HFFc6 (cell line): ENCODE measurements around the gene HLA-DMA. TPM values are rescaled to one million over a fixed set of nuclear protein-coding genes. Genes with fewer than 3 reads are reported as not detected.

Experiments
- DNase-seq: peaks from one replicate; pipeline ENCODE4 v3.0.0-alpha.2; 2018
- H3K27ac Mint-ChIP-seq: 2 replicates; pipeline ENCODE4 v1.8.0; 2020; ENCODE audit warnings: mild to moderate bottlenecking, mixed read lengths
- H3K27me3 Mint-ChIP-seq: 2 replicates; pipeline ENCODE4 v1.8.0; 2021; ENCODE audit warnings: mild to moderate bottlenecking, moderate library complexity, mixed read lengths; ENCODE audit not compliant: insufficient read depth
- H3K36me3 Mint-ChIP-seq: 2 replicates; pipeline ENCODE4 v1.8.0; 2021; ENCODE audit warnings: low read depth, mixed read lengths
- H3K4me1 Mint-ChIP-seq: 2 replicates; pipeline ENCODE4 v1.8.0; 2020; ENCODE audit warnings: low read depth, mixed read lengths
- H3K4me3 Mint-ChIP-seq: 2 replicates; pipeline ENCODE4 v1.8.0; 2020; ENCODE audit warnings: mild to moderate bottlenecking, moderate library complexity, mixed read lengths
- H3K9me3 Mint-ChIP-seq: 2 replicates; pipeline ENCODE4 v1.8.0; 2020; ENCODE audit warnings: mild to moderate bottlenecking, mixed read lengths
- CTCF ChIP-seq: fragments of 200-600 bp; sonication (generic); IDR thresholded peaks from 2 replicates; pipeline ENCODE4 v1.5.0; 2021; ENCODE audit warnings: antibody characterized with exemption, mild to moderate bottlenecking
- total RNA-seq, 6 experiments: library from RNA; stranded (reverse); fragmentation: NEBNext Ultra II Directional; extraction: Animal tissue kit (Norgen Biotek cat#: 25700); gene quantifications; 2 replicates in 1 of 6; 3 replicates in 5 of 6; pipeline ENCODE4 v1.2.3, GENCODE V29; 2021

Gene HLA-DMA
- total RNA-seq, 6 experiments from 2014 or later = 2.0 to 3.1 (median 2.2) TPM

DNA sequence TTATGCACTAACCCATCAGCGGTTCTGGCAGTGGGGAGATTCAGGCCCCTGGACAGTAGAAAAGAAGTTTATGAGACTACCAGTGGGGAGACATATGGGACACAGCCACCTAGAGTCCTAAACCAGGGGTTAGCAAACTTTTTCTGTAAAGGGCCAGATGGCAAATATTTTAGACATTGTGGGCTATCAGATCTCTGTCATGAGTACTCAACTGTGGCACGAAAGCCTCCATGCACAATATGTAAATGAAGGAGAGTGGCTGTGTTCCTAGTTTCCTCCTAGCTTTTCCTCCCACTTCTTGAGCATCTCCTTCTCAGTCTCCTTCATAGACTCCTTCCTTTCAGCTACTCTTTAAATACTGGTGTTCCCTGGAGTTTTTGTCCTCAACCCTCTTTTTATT is 3.3 kb upstream of the HLA-DMA start:
- Mint-ChIP-seq H3K36me3 (no peaks in the 10 kb centered on the region), H3K4me1 (peaks cover 18% of the 10 kb centered on the region), H3K27ac (no peak overlapping the region), H3K9me3 (no peaks in the 10 kb centered on the region), H3K4me3 (no peak overlapping the region), H3K27me3 (peaks cover 3% of the 10 kb centered on the region)
- DNase-seq = no peak
- TF ChIP-seq CTCF = no peak

DNA sequence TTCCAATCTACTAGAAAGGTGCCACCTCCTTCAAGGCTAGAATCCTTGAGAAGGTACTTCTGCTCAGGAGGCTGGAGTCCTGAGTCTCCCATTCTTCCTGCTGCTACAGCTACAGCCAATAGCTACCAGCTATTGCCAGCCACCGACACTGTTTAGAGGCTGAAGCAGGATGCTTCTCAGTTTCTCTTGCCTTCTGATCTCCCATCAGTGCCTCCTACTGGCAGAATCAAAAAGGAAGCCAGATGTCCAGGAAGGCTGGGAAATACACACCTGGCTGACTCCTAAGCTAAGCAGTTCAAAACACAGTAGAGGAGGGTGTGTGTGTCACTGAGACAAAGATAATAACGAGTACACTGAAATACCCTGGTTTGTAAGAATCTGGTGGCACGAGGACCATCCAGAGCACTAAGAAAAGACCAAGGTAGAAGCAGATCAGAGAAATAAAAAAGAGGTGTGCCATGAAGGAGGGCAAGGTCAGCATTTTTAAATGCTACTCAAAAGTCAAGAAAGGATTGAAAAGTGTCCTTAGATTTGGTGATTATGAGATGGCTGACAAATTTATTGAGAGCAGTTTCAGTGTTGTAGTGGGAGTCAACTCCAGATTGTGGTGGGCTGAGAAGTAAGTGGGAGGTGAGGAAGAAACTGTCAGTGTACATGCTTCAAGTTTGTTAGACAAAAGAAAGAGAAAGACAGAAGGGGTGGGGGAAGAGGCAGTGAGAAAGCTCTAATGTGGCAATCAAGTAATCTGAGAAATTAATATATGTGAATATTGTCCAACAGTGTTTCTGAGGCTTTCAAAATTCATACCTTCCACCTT is 2.3 kb upstream of the HLA-DMA start:
- Mint-ChIP-seq H3K9me3 (no peaks in the 10 kb centered on the region), H3K36me3 (no peaks in the 10 kb centered on the region), H3K27me3 (peaks cover 3% of the 10 kb centered on the region), H3K4me3 (no peak overlapping the region), H3K27ac (no peak overlapping the region), H3K4me1 (peaks cover 18% of the 10 kb centered on the region)
- peak; percentile 66 for TF ChIP-seq CTCF
- no peak for DNase-seq

- H3K27me3 Mint-ChIP-seq = peaks cover 5% of the 10 kb centered on the region
Observed at GRCh38 chr6:32954267-32954666, 1.4 kb upstream of the HLA-DMA start.

GRCh38 chr6:32953775-32954174 is 878 bp upstream of the HLA-DMA start:
- Mint-ChIP-seq H3K4me3 (no peak overlapping the region), H3K9me3 (no peaks in the 10 kb centered on the region), H3K36me3 (no peaks in the 10 kb centered on the region), H3K4me1 (peaks cover 18% of the 10 kb centered on the region), H3K27me3 (peaks cover 6% of the 10 kb centered on the region), H3K27ac (no peak overlapping the region)
- no peak for DNase-seq
- TF ChIP-seq CTCF = no peak

More at GRCh38 chr6:32954267-32954666, 1.4 kb upstream of the HLA-DMA start:
- Mint-ChIP-seq H3K27ac (no peak overlapping the region), H3K36me3 (no peaks in the 10 kb centered on the region), H3K4me1 (peaks cover 18% of the 10 kb centered on the region), H3K4me3 (no peak overlapping the region), H3K9me3 (no peaks in the 10 kb centered on the region)
- no peak for TF ChIP-seq CTCF
- no peak for DNase-seq

GRCh38 chr6:32950449-32950848 is 2.4 kb downstream of the HLA-DMA start:
- DNase-seq = no peak
- Mint-ChIP-seq H3K27me3 (peaks cover 4% of the 10 kb centered on the region), H3K9me3 (no peaks in the 10 kb centered on the region), H3K36me3 (no peaks in the 10 kb centered on the region), H3K27ac (no peak overlapping the region), H3K4me1 (peaks cover 18% of the 10 kb centered on the region), H3K4me3 (no peak overlapping the region)
- no peak for TF ChIP-seq CTCF
